CD4-positive, alpha-beta T cell (primary cell): Measurements from ENCODE around the gene AKT1. TPM values are rescaled to one million over a fixed set of nuclear protein-coding genes. Genes with fewer than 3 reads are reported as not detected.

ENCODE experiments used
- ATAC-seq: fragments of 200-7000 bp; cut with Tn5 transposase; one replicate; pipeline ENCODE4 v1.10.0; 2022; ENCODE audit warnings: mild to moderate bottlenecking; ENCODE audit not compliant: poor library complexity
- CTCF ChIA-PET: fragments of 350-600 bp; sonication (Branson Sonifier 250); formaldehyde crosslinking; loops from one replicate; lab custom pipeline; 2021; ENCODE audit warnings: antibody characterized with exemption, inconsistent platforms; lab: Charles Lee
- POLR2A ChIA-PET: fragments of 350-600 bp; sonication (Branson Sonifier 250); formaldehyde crosslinking; loops from one replicate; lab custom pipeline; 2021; ENCODE audit warnings: antibody characterized with exemption, inconsistent platforms; lab: Charles Lee
- DNase-seq, 14 experiments: peaks; one replicate each; pipeline ENCODE4 v3.0.0-alpha.2; 2013 to 2020; ENCODE audit warnings: mixed read lengths in 2 of 14
- H3K27ac ChIP-seq, 2 donors: one replicate each; pipeline versions ENCODE4 v1.5.1 to v1.7.0; 2013; ENCODE audit warnings: low read length in 2 of 2, low read depth in 1 of 2, mild to moderate bottlenecking in 1 of 2
- H3K27me3 ChIP-seq, 2 experiments: 1 replicate in 1 of 2; 2 replicates in 1 of 2; pipeline versions ENCODE4 v1.6.1 to v1.7.0; 2013; ENCODE audit warnings: low read length in 2 of 2, control low read depth in 1 of 2, mild to moderate bottlenecking in 1 of 2, moderate library complexity in 1 of 2; ENCODE audit not compliant: insufficient read depth in 2 of 2, control insufficient read depth in 1 of 2
- H3K36me3 ChIP-seq: one replicate; pipeline ENCODE4 v1.6.1; 2013; ENCODE audit warnings: low read length, control low read depth; ENCODE audit not compliant: insufficient read depth
- H3K4me1 ChIP-seq: one replicate; pipeline ENCODE4 v1.6.1; 2013; ENCODE audit warnings: low read length, control low read depth; ENCODE audit not compliant: insufficient read depth
- H3K4me3 ChIP-seq: one replicate; pipeline ENCODE4 v1.5.1; 2013; ENCODE audit warnings: mild to moderate bottlenecking, low read length, moderate library complexity
- H3K9me3 ChIP-seq, 2 experiments: 1 replicate in 1 of 2; 2 replicates in 1 of 2; pipeline versions ENCODE4 v1.6.1 to v1.7.0; 2013; ENCODE audit warnings: low read length in 2 of 2, mild to moderate bottlenecking in 2 of 2, control low read depth in 1 of 2, moderate library complexity in 1 of 2; ENCODE audit not compliant: control insufficient read depth in 1 of 2, insufficient read depth in 1 of 2
- H3K27ac Mint-ChIP-seq: one replicate; pipeline ENCODE4 v1.8.0; 2020; ENCODE audit warnings: mixed read lengths
- H3K27me3 Mint-ChIP-seq: one replicate; pipeline ENCODE4 v1.8.0; 2021; ENCODE audit warnings: mixed read lengths
- H3K36me3 Mint-ChIP-seq: one replicate; pipeline ENCODE4 v1.8.0; 2021; ENCODE audit warnings: low read depth, mixed read lengths
- H3K4me1 Mint-ChIP-seq: one replicate; pipeline ENCODE4 v1.8.0; 2021; ENCODE audit warnings: low read depth, mixed read lengths
- H3K4me3 Mint-ChIP-seq: one replicate; pipeline ENCODE4 v1.8.0; 2020; ENCODE audit warnings: mild to moderate bottlenecking, mixed read lengths
- H3K9me3 Mint-ChIP-seq: one replicate; pipeline ENCODE4 v1.8.0; 2020; ENCODE audit warnings: mixed read lengths
- CTCF ChIP-seq: fragments of 200-600 bp; IDR thresholded peaks from one replicate; pipeline ENCODE4 v1.8.0; 2022; ENCODE audit warnings: antibody characterized with exemption, mild to moderate bottlenecking
- intact Hi-C, 2 experiments: fragments of 100-400 bp; cut with DNase I in 1 of 2; cut with micrococcal nuclease in 1 of 2; formaldehyde crosslinking; loops; one replicate each; pipeline versions ENCODE4 v1.15.1 to v1.9.0; 2023 to 2025; cut with DNase I, micrococcal nuclease
- total RNA-seq, 174 experiments: library from RNA in 2 of 174; stranded (reverse) in 2 of 174; gene quantifications; one replicate each; pipeline ENCODE4 v1.2.3 and lab custom pipeline; 2021 to 2026

Gene AKT1
- total RNA-seq, 2 experiments from 2014 or later: 58.8 to 66.5 TPM

DNA sequence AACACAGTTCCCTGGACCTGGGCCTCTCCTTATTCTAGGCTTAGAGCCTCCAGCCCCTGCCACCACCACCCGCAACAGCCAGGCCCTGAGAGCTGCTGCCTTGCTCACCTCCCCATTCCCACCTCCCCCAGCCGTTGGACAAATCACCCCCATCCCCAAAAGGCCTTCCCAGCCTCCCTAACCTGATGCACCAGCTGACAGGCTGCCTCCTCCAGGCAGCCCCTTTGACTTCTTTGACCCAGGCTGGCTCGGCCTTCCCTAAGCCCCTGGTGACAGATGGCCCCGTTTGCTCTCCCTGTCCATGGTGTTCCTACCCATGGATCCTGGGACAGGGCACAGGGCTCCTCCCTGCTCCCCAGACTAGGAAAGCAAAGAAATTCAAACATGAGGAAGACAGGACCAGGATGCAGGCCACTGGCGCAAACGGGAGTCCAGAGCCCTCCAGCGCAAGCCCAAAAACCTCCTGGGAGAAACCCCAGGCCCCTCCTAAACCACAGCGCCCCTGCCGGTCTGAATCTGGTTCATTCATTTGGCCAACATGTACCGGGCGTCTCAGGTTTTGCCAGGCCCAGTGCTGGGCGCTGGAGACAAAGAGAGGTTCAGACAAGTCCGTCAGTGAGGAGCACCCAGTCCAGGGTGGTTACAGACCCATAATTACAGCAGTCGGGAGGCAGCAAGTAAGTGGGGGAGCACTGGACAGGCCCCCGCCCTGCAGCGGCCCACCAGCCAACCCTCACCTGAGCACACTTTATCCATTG lies 2.4 kb downstream of the AKT1 start:
- peaks cover 76% of the 10 kb centered on the region for H3K4me1 ChIP-seq
- peaks cover 44% of the 10 kb centered on the region for H3K36me3 ChIP-seq
- TF ChIP-seq CTCF: no peak
- Mint-ChIP-seq H3K27me3 (no peaks in the 10 kb centered on the region), H3K4me1 (peaks cover 46% of the 10 kb centered on the region), H3K9me3 (no peaks in the 10 kb centered on the region), H3K4me3 (peak overlapping the region; percentile 90), H3K27ac (peak overlapping the region; percentile 20), H3K36me3 (peaks cover 21% of the 10 kb centered on the region)
- no peak for DNase-seq
- no peak for ATAC-seq
- intact Hi-C loops: loop anchor here in 1 of 2 experiments (10.0 kb wide), 1 partner anchor 702 kb away; the partner anchor contains the start of gene TEDC1
- ChIA-PET POLR2A (interaction anchor here (1.1 kb wide), 1 partner anchor 7 kb away, joined by 3 read pairs; no protein-coding TSS in a partner anchor), CTCF (no interaction called here)
- no peaks in the 10 kb centered on the region for H3K9me3 ChIP-seq
- no peak overlapping the region for H3K4me3 ChIP-seq
- H3K27ac ChIP-seq: no peak overlapping the region
- H3K27me3 ChIP-seq: no peaks in the 10 kb centered on the region

DNA sequence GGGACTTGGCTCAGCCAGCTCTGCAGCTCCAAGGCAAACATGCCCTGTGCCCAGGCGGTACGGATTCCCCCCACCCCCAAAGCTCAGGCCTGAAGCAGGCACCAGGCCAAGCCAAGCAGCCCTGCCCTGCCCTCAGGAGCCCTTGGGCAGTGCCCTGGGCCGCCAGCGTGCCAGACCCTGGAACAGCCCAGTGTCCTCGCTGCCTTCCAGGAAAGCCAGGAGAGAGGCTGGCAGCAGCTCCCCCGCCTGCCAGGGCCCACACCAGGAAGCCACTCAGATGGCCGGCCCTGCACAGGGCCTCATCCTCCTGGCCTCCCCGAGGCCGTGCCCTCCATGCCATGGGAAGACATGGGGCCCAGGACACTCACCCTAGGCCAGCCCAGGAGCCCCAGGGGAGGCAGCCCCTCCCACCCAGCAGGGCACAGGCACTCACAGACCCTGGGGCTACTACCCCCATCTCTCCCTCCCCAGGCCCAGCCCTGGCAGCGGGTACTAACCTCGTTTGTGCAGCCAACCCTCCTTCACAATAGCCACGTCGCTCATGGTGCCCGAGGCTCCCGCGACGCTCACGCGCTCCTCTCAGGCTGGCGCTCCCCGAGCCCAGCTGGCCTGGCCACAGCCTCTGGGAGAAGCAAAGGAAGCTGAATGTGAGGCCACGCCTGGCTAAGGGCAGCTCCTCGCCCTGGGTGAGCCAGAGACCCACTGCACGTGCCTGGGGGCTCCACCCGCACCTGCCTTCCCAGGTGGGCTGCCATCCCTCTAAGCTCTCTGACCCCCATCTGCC lies 3.3 kb downstream of the AKT1 start:
- no peak for TF ChIP-seq CTCF
- peaks cover 84% of the 10 kb centered on the region for H3K4me1 ChIP-seq
- H3K4me3 ChIP-seq: no peak overlapping the region
- DNase-seq: no peak
- no peaks in the 10 kb centered on the region for H3K27me3 Mint-ChIP-seq
- intact Hi-C loops: loop anchor here in 1 of 2 experiments (10.0 kb wide), 1 partner anchor 703 kb away; the partner anchor contains the start of gene TEDC1
- H3K9me3 Mint-ChIP-seq: no peaks in the 10 kb centered on the region
- ATAC-seq: no peak
- peaks cover 21% of the 10 kb centered on the region for H3K36me3 Mint-ChIP-seq
- no peak overlapping the region for H3K27ac ChIP-seq
- ChIA-PET CTCF (no interaction called here), POLR2A (interaction anchor here (1.1 kb wide), 1 partner anchor 8 kb away, joined by 3 read pairs; no protein-coding TSS in a partner anchor)
- no peaks in the 10 kb centered on the region for H3K9me3 ChIP-seq
- no peaks in the 10 kb centered on the region for H3K27me3 ChIP-seq
- peak overlapping the region; percentile 20 for H3K27ac Mint-ChIP-seq
- peak overlapping the region; percentile 90 for H3K4me3 Mint-ChIP-seq
- H3K36me3 ChIP-seq: peaks cover 47% of the 10 kb centered on the region
- H3K4me1 Mint-ChIP-seq: peaks cover 46% of the 10 kb centered on the region

DNA sequence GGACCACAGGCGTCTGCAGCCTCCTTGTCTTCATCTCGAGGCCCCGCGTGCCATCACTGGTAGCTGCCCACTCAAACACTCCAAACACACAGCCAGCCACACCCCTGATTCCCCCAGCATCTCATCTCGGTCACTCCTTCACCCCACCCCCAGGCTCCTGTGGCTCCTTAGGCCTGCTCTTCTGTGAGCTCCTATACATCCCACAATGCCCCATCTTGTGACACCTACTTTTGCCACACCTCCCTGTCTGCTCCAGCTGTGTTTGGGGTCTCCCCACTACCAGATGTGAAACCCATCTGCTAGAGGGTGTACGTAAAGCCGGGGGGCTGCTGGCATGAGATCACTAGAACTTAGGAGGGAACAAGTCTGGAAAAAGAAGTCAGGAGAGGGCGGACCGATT lies 4.1 kb downstream of the AKT1 start:
- H3K9me3 ChIP-seq: no peaks in the 10 kb centered on the region
- H3K27me3 ChIP-seq: no peaks in the 10 kb centered on the region
- H3K27me3 Mint-ChIP-seq: no peaks in the 10 kb centered on the region
- peak overlapping the region; percentile 68 for H3K4me3 Mint-ChIP-seq
- H3K4me1 ChIP-seq: peaks cover 85% of the 10 kb centered on the region
- DNase-seq (no peak), ATAC-seq (no peak)
- intact Hi-C loops: loop anchor here in 1 of 2 experiments (10.0 kb wide), 1 partner anchor 703 kb away; the partner anchor contains the start of gene TEDC1
- H3K9me3 Mint-ChIP-seq: no peaks in the 10 kb centered on the region
- peaks cover 47% of the 10 kb centered on the region for H3K36me3 ChIP-seq
- peaks cover 21% of the 10 kb centered on the region for H3K36me3 Mint-ChIP-seq
- no peak overlapping the region for H3K4me3 ChIP-seq
- H3K27ac ChIP-seq: no peak overlapping the region
- H3K4me1 Mint-ChIP-seq: peaks cover 43% of the 10 kb centered on the region
- ChIA-PET POLR2A (no interaction called here), CTCF (no interaction called here)
- TF ChIP-seq CTCF: no peak
- H3K27ac Mint-ChIP-seq: no peak overlapping the region
